Left renal cortex interstitium (tissue), 4 donors: ENCODE data around the gene OSBPL10. TPM values are rescaled to one million over a fixed set of nuclear protein-coding genes. Genes with fewer than 3 reads are reported as not detected.

Source experiments
- DNase-seq, 4 donors: peaks; one replicate each; pipeline ENCODE4 v3.0.0-alpha.2; 2013; ENCODE audit warnings: low read depth in 4 of 4, low spot score in 2 of 4, missing footprints in 1 of 4
- polyA plus RNA-seq, 4 donors: library from polyadenylated mRNA; unstranded; fragments of 120-200 nt; gene quantifications; one replicate each; pipeline ENCODE4 v1.2.1, GENCODE V29; 2013; ENCODE audit not compliant: insufficient read length in 4 of 4

Gene OSBPL10
- polyA plus RNA-seq, 4 donors, result 18.3 to 26.0 (median 21.5) TPM

DNA sequence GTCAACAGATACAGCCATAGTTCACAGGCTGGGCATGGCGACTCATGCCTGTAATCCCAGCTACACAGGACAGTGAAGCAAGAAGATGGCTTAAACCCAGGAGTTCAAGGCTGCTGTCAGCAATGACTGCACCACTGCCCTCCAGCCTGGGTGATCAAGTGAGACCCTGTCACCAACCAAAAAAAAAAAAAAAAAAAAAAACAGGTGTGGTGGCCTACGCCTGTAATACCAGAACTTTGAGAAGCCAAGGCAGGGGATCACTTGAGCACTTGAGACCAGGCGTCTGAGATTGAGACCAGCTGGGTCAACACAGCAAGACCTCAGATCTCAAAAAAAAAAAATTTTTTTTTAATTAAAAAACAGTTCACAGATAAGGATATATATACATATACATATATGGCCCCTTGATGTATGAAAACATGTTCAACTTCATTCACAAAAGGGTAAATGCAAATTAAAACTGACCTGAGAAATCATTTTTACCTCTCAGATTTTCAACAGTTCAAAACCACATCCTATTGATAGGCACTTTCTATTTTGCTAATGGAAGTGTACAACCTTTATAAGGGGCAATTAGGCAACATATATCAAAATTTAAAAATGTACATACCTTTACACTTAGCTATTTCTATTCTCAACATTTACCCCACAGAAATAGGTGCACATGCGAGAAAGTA, 51.1 kb downstream of the OSBPL10 start:
- DNase-seq, result no peak

DNA sequence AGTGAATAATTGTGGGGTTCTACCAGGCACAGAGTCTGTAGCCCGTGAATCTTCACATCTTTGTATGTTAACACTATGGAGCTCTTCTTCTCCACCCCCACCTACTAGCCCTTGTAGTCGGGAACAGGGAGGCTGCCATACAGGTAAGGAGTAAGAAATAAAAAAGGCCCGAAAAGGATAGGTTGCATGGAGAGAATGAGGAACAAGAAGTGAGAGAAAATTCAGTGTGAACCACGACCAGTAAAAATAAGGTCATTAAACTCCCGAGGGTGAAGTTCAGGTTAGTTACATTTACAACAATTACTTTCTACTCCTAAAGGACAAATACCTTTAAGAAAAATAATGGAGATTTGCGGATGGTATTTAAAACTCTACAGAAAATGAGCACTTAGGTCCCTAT, 53.3 kb downstream of the OSBPL10 start:
- DNase-seq, result no peak

DNA sequence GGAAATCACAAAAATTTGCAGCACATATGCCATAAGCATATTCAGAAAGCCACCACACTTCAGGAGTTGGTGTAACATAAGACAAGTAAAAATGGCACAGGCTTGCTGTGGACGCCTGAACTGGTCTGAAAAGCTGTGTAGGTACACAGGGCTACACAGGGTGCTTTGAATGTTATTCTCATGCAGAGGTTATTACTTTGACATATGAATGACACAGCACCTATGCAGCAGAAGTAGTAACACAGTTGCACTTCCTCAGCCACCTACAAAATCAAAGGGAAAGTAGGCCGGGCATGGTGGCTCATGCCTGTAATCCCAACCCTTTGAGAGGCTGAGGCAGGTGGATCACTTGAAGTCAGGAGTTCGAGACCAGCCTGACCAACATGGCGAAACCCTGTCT, 54.5 kb downstream of the OSBPL10 start:
- DNase-seq, result no peak

DNA sequence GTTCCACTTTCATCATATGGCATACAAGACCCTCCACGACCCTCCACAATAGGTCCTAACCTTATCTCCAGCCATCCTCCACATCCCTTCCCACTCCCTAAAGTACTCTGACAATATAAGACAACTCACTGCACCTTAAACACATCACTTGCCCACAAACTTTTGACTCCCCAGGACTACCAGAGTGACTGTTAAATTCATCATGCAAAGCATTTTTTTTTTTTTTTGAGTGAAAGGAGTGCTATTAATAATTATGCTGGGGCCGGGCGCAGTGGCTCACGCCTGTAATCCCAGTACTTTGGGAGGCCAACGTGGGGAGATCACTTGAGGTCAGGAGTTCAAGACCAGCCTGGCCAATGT, 55.8 kb downstream of the OSBPL10 start:
- DNase-seq, result no peak

DNA sequence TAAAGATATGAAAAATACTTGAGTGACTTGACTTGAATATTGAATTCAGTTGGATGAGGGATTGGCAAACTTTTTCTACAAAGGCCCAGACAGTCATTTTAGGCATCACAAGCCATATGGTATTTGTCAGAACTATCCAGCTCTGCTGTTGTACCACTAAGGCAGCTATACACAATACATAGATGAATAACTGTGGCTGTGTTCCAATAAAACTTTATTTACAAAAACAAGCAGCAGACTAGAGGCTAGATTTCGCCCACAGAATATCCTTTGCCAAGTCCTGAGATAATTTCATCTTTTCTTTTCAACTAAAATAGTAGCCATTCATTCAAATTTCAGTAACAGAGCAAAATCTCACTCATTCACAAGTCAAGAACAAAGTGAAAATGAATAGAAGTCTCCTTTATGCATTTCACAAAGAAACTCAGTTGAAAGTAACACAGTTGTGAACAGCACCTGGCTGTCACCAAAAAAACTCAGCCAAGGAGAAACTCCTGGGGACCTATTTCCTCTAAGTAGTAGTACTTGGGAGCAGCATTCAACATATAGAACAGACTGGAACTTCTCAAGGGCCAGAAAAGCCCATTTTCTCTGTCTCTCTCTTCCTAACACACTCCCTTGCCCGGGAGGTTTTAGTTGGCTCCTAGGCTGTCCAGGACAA, 56.3 kb downstream of the OSBPL10 start:
- no peak for DNase-seq

DNA sequence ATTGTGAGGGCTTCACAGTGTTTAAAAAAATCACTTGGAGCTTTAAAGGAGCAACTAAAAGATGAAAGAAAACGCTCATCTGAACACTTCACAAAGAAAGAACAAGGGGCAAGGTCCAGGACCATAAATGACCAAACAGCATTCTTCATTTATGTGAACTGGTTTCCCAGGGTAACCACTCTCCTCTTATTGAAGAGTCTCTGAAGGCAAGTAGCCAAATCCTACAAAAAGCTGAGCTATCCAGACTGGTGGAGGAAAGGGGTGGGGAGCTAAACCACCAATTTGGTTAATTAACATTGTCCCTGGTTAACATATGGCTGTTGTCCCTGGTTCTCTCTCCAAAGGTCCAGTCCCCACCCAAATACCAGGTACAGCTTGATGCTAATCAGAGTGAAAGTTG, 58.1 kb downstream of the OSBPL10 start:
- no peak for DNase-seq

DNA sequence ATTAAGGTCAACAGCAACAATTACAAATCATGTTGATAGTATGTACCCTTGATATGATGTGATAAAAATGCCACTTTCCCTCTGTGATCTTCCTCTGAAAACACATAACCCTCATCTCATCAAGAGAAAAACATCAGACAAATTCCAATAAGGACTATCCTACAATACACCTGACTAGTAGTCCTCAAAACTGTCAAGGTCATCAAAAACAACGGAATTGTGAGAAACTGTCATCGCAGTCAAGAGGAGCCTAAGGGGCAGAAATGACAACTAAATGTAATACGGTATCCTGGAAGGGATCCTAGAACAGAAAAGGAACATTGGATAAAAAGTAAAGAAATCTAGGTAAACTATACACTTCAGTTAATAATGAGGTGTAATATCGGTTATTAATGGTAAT, 59.2 kb downstream of the OSBPL10 start:
- no peak for DNase-seq

DNA sequence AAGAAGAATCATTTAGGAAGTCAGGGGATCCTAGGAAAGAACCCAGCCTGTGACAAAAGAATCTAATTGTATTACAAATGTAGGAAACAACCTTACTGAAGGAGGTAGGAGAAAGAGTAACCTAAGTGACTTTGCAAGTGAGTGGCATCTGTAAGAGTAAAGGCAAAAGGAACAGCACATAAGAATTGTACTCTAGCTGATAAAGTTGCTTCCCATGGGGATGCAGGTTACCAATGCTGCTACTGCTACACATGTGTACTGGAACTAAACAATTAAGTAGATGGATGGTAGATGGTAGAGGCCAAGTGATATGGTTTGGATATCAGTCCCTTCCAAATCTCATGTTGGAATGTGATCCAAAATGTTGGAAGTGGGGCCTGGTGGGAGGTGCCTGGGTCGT, 60.8 kb downstream of the OSBPL10 start:
- DNase-seq, result no peak

DNA sequence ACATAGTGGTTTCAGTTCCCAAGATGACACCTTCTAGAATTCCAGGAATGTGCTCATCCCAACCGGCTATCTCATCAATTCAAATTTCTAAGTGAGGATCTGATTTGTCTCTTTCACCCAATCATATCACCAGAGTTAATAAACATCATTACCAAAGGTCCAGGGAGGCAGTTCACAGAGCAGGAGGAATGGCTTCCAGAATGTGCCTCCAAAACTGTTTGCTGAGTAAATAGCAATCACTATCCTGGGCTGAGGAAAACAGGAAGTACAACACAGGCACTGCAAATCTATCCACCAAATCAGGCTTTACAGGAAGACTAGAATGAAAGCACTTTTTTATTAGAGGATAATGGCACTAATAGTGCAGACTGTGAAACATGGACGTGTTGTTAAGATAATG, 61.5 kb downstream of the OSBPL10 start:
- no peak for DNase-seq

DNA sequence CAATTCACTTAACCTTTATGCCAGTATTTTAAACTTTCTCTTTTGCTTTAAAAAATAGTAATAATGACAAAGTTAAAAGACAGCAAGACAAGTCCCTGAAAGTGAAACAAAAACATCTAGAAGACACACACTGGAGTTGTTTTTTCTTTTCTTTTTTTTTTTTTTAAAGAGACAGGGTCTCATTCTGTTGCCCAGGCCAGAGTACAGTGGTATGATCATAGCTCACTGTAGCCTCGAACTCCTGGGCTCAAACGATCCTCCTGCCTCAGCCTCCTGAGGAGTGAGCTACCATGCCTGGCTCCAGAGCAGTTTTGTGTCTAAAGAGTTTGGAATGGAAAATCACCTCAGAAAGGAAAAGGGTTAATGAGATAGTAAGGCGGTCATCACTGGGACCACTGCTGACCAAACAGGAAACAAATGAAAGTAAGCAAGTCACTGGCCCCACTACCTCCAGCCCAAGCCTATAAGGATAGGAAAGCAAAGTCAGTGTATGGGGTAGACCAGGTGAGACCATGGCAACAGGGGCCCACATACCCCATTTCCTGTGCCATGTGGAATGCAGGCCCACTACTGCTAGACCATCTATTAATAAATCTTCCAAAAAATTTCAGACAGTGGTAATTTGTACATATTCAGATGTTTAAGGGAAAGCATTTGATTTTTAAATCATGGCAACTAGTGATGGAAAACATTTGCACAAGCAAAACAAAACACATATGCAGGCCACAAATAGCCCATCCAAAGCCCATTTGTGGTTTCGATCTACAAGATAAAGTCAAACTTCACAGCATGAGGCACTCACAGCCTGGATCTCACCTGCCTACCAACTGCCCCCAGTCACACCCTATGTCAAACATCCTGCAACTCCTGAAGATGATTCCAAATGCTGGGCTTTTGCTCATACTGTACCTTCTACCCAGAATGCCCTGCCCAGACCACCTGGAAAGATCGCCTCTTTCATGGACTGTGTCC, 62.6 kb downstream of the OSBPL10 start:
- DNase-seq, result no peak

DNA sequence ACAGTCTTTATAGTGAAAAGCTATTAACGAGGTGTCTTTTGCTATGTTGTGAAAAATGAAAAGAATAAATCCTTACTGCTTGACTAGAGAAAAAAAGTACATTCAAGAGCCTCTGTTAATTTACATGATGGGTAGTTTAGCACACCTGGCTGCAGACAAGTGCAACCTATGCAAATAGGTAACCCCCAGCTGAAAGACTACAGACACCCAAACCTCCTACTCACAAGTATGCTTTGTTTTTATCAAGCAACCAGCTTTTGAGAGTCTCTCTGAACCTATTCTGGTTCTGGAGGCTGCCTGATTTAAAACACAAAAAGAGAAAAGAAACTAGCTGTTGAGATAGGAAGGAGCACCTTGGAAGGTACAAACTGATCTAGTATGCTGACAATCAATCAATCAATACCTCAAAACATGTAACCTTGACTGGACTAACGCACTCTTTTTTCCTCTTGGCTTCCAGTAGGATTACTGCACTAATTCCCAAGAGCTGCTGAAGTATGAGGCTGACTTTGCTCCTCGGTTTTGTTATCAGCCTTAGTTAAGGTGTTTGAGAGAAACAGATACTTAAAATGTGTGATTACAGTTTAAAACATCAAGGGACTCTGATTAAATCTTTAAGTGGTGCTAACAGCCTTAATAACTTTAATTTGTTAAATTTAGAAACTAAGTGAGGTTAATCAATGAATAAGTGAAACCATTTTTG, 63.6 kb downstream of the OSBPL10 start:
- DNase-seq, result no peak

DNA sequence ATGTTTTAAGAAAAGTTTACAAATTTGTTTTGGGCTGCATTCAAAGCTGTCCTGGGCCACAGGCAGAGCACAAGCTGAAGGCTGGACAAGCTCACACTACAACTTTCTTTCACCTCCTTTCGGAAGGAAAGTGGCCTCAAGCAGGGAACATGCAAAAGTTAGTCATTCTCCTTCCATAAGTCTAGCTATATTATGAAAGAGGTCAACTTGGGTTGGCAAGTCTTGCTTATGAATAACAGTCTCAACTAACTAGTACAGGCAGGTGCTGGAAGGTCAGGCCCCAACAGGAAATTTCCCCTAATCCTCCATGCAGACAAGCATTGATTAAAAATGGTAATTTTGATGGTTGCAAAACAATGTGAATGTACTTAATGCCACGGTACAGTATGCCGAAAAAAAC, 69.4 kb downstream of the OSBPL10 start:
- no peak for DNase-seq

DNA sequence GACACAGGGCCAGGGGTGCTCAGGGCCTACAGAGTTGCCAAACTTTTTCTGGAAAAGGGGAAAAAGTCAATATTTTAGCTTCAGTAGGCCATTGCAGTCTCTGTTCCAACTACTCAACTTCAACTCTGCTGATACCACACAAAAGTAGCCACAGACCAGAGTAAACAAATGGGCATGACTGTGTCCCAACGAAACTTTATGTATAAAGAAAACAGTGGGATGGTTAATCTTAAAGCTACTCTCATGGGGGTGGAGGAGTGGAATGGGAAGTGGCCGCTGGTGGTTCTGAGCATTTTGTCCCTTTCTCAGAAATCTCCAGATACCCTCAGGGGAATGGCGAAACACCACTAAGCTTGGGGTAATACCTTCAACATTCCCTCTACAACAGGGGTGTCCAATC, 69.9 kb downstream of the OSBPL10 start:
- no peak for DNase-seq

DNA sequence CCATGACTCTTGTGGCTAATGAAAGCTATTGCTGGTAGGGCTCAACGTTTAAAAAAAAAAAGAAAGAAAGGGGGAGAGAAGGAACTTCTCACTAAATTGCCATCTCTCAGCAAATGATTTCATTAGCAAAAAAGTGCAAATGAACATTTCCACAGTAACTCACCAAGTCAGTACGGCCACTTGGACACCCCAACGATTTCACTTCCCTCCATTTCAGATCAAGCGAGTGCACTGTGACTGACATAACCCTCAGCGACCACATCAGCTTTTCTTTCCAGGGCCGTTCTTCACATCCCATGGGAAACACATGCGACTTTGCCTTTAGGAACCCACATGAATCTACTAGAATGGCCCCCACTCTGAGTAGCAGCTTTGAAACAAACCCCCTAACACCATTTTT, 71.6 kb downstream of the OSBPL10 start:
- no peak for DNase-seq

DNA sequence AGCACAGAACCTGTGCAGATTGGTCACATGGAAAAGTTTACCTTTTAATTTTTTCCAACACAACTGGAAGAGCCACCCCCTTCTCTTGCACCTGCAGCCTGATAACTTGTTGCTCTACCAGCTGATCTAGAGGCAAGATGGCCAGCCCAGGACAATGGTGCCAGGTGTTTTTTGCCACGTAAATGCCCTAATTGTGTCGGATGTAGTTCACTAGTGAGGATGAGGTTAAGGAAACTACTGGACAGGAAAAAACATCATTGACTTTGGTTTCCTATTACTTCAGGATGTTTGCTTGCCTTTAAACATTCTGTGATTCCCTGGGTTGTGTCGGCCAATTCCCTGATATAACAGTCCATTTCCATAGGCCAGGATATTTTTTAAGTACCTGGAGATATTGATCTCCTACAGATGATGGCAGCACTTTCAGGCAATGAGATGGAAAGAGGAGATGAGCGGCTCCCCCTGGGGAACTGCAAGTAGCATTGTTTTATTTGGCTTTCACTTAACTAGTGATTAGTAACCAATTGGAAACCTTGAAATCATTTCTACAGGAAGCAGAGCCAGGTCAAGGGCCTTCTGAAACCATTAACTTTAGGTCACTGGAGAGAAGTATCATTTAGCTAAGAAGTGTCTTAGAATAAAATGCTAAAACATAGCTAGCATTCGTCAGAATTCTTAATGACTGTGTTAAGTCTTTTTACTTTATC, 72.5 kb downstream of the OSBPL10 start:
- DNase-seq, result no peak

DNA sequence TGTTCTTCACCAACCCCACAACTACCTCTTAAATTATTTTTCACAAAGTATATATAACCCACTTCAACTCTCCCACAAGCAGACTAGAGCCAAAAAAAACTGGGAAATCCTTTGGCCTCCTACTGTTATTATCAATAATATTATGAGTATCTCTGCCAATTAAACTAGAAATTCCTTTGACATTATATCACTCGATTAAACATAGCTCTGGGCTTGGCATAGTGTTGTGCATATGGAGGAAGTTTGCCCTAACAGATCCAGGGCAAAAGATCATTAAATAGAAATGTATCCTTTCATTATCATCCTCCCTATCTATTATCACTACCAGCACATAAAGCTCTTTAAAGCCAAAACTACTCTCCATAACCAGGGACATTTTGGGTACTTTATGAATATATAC, 74.9 kb downstream of the OSBPL10 start:
- DNase-seq, result no peak

DNA sequence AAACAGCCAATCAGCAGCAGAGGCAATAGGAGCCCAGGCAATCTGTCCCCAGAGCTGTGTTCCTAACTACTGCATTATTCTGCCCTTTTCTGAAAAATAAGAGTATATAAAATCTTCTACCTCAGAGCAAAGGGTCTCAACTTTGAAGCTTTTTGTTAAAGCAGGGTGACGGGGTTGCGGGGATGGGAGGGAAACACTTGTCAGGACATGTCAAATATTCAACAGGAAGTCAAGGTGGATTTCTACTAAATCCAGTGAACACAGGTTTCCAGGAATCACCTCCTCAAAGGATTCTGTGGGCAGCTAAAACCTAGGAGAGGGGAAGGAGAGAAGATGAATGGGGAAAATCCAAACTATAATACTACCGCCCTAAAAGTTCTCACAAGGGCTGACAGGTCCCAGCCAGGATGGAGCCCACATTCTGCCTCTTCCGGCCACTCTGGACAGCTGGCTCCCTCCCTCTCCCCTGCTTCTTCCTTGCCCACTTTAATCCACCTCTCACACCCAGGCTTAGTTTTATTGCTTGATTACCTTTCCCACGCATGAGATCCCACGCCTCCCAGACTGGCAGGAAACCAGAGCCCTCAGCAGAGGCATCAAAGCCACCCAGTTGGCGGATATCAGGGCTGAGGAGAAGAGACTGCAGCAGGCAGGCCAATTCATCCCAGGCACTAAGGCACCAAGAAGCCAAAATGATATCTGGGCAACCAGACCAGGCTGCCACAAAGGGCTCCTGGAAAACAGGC, 77.2 kb downstream of the OSBPL10 start:
- peak in 1 of 4 donors; percentile 47 for DNase-seq

DNA sequence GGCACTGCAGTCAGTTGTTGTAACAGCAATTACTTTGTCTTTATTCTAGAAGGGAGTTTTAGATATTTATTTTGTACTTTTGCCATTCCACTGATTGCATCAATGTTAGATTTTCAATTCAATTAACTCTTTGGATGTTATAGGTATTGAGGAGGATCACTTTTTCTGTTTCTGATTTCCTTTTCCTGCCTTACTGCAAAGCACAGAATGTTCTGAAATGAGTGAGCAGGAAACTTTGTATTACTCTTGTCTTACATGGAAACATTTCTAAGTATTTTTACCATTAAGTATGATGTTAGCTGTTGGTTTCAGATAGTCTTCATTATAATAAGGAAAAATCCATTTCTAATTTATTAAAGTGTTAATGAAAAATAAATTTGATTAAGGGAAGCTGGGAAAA, 80.5 kb downstream of the OSBPL10 start:
- no peak for DNase-seq

DNA sequence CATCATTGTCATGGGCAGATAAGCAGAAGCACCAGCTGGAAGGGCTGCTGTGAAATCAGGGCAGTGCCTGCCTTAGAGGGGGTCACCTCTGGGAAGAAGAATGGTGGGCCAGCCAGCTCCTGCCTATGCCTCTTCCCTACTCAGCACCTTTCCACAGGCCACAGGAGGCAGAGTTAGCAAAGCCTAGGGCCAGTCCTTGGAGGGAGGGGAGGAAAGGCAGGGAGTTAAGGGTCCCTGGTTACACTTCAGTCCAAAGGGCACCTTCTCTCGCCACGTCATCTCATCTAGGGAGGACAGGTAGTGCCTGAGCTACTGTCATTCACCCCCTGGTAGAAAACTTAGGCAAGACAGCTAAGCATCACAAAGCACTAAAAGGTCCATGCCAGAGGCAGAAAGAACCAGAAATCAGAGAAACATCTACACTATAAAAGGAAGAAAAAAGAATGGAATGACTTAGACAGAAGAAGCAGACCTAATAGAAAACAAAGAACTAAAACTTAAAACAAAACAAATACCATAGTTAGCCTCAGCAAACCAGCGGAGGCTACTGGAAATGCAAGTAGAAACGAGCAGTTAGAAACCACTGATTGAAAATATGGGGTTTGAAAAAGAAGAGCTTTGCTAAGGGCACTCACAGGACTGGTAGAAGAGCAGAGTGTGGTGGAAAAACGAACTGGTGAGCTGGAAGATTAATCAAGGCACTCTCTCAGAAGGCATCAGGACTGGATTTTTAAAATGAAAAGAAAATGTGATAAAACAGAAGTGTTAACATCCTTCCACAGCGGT, 84.2 kb downstream of the OSBPL10 start:
- DNase-seq, result no peak
